Suprapubic skin (tissue), 4 donors: ENCODE results near the gene MYL7. TPM values are rescaled to one million over a fixed set of nuclear protein-coding genes. Genes with fewer than 3 reads are reported as not detected.

Source experiments
- DNase-seq, 2 donors: peaks; one replicate each; pipeline ENCODE4 v3.0.0-alpha.2; 2019; ENCODE audit warnings: low spot score in 2 of 2
- H3K27ac ChIP-seq: fragments of 200-600 bp; sonication (generic); one replicate; pipeline ENCODE4 v1.5.1; 2019
- H3K27me3 ChIP-seq: fragments of 200-600 bp; sonication (generic); one replicate; pipeline ENCODE4 v1.5.1; 2019
- H3K36me3 ChIP-seq: fragments of 200-600 bp; sonication (generic); one replicate; pipeline ENCODE4 v1.5.1; 2019
- H3K4me1 ChIP-seq: fragments of 200-600 bp; sonication (generic); one replicate; pipeline ENCODE4 v1.5.1; 2019
- H3K4me3 ChIP-seq: fragments of 200-600 bp; sonication (generic); one replicate; pipeline ENCODE4 v1.5.1; 2019; ENCODE audit warnings: mild to moderate bottlenecking
- H3K9me3 ChIP-seq: fragments of 200-600 bp; sonication (generic); one replicate; pipeline ENCODE4 v1.5.1; 2019
- CTCF ChIP-seq, 2 donors: fragments of 200-600 bp in 1 of 2; fragments of 450-650 bp in 1 of 2; sonication (generic) in 1 of 2; IDR thresholded peaks; one replicate each; pipeline ENCODE4 v1.5.1; 2016 to 2019; ENCODE audit warnings: antibody characterized with exemption in 2 of 2, mild to moderate bottlenecking in 1 of 2, moderate library complexity in 1 of 2
- EP300 ChIP-seq: sonication (generic); formaldehyde crosslinking; IDR thresholded peaks from one replicate; pipeline ENCODE4 v1.6.1; 2017; ENCODE audit warnings: antibody characterized with exemption
- POLR2A ChIP-seq, 2 donors: fragments of 450-650 bp; IDR thresholded peaks; one replicate each; pipeline ENCODE4 v1.6.1; 2017; ENCODE audit warnings: antibody characterized with exemption in 2 of 2, mild to moderate bottlenecking in 2 of 2, moderate library complexity in 2 of 2
- POLR2AphosphoS5 ChIP-seq, 3 donors: sonication (generic); formaldehyde crosslinking; IDR thresholded peaks; one replicate each; pipeline ENCODE4 v1.6.1; 2017; ENCODE audit warnings: antibody characterized with exemption in 3 of 3
- WGBS: methylation state at CpG from one replicate; pipeline ENCODE4 v1.1.5; 2018; 5-methylcytosine and 5-hydroxymethylcytosine counted together
- total RNA-seq, 4 donors: library from RNA; depleted of rRNA; stranded (reverse); fragments of >200 nt; gene quantifications; one replicate each; pipeline ENCODE4 v1.1.0, GENCODE V29; 2016

MYL7 gene
- total RNA-seq, 4 donors from 2014 or later, result not detected

GRCh38 chr7:44094883-44095592 is 46.1 kb downstream of the MYL7 start:
- Histone ChIP-seq H3K27me3 (no peaks in the 10 kb centered on the region), H3K36me3 (no peaks in the 10 kb centered on the region), H3K4me1 (peaks cover 14% of the 10 kb centered on the region), H3K9me3 (no peaks in the 10 kb centered on the region), H3K4me3 (no peak overlapping the region), H3K27ac (peak overlapping the region; percentile 1)
- 60% methylated on average over 2 of the region's 2 CpGs for WGBS
- no peak for TF ChIP-seq CTCF (IDR thresholded peaks at IDR 0.05)
- no peak for TF ChIP-seq POLR2AphosphoS5 (IDR thresholded peaks at IDR 0.05)
- TF ChIP-seq EP300, result no peak
- TF ChIP-seq POLR2A (IDR thresholded peaks at IDR 0.05), result no peak
- DNase-seq, result no peak

- TF ChIP-seq EP300 (no peak), POLR2AphosphoS5 (IDR thresholded peaks at IDR 0.05) (no peak), CTCF (IDR thresholded peaks at IDR 0.05) (no peak), POLR2A (IDR thresholded peaks at IDR 0.05) (no peak)
- Histone ChIP-seq H3K9me3 (no peaks in the 10 kb centered on the region), H3K27me3 (no peaks in the 10 kb centered on the region), H3K36me3 (no peaks in the 10 kb centered on the region), H3K4me1 (peaks cover 13% of the 10 kb centered on the region), H3K4me3 (no peak overlapping the region), H3K27ac (peak overlapping the region; percentile 1)
- 46% methylated on average over 2 of the region's 2 CpGs for WGBS
- DNase-seq, result no peak
Observed at GRCh38 chr7:44094365-44094764, 46.8 kb downstream of the MYL7 start.

GRCh38 chr7:44093102-44093641 is 48.0 kb downstream of the MYL7 start:
- Histone ChIP-seq H3K27me3 (no peaks in the 10 kb centered on the region), H3K4me3 (no peak overlapping the region), H3K9me3 (no peaks in the 10 kb centered on the region), H3K27ac (no peak overlapping the region), H3K4me1 (peaks cover 13% of the 10 kb centered on the region), H3K36me3 (no peaks in the 10 kb centered on the region)
- WGBS, result 90% methylated on average over 6 of the region's 6 CpGs
- TF ChIP-seq CTCF (IDR thresholded peaks at IDR 0.05), result no peak
- TF ChIP-seq EP300, result no peak
- TF ChIP-seq POLR2A (IDR thresholded peaks at IDR 0.05), result no peak
- TF ChIP-seq POLR2AphosphoS5 (IDR thresholded peaks at IDR 0.05), result no peak
- DNase-seq, result no peak

Other genes with a start within 250 kb of the MYL7 start
- 10 to 100 TPM; 36.3 to 60.3 (median 39.6) TPM for gene URGCP, start 234.7 kb downstream of the MYL7 start, total RNA-seq
- 10 to 100 TPM; 13.6 to 29.1 (median 17.2) TPM for gene UBE2D4, start 214.9 kb downstream of the MYL7 start, total RNA-seq
- gene SPDYE1, start 143.4 kb downstream of the MYL7 start, total RNA-seq, result not detected
- 100 to 1,000 TPM in 1 of 4 donors, 10 to 100 TPM in 3; 95.7 to 133 (median 98.2) TPM for gene DBNL, start 96.6 kb downstream of the MYL7 start, total RNA-seq
- gene PGAM2, start 75.8 kb downstream of the MYL7 start, total RNA-seq, result 1 to 10 TPM in 2 of 4 donors, not detected in 2; 2.3 to 5.0 TPM
- 10 to 100 TPM; 38.0 to 77.6 (median 56.9) TPM for gene POLM, start 58.8 kb downstream of the MYL7 start, total RNA-seq
- 10 to 100 TPM; 24.3 to 74.0 (median 43.3) TPM for gene AEBP1, start 37.0 kb downstream of the MYL7 start, total RNA-seq
- 10 to 100 TPM; 58.7 to 80.5 (median 66.1) TPM for gene POLD2, start 17.8 kb downstream of the MYL7 start, total RNA-seq
- gene GCK, start 48.1 kb upstream of the MYL7 start, total RNA-seq, result under 1 TPM in 1 of 4 donors, not detected in 3; 0.52 TPM
- 10 to 100 TPM; 40.6 to 52.1 (median 43.5) TPM for gene YKT6, start 59.6 kb upstream of the MYL7 start, total RNA-seq
- gene CAMK2B, start 184.3 kb upstream of the MYL7 start, total RNA-seq, result 1 to 10 TPM in 2 of 4 donors, under 1 TPM in 2; 0.89 to 5.1 (median 1.2) TPM